ENCODE data around the gene RAB5A.
"Not testable (repeated sequence)": the region's sequence is repeated elsewhere in the genome, so short reads cannot be mapped to it uniquely, and the experiment has no call there.

RAB5A gene

DNA sequence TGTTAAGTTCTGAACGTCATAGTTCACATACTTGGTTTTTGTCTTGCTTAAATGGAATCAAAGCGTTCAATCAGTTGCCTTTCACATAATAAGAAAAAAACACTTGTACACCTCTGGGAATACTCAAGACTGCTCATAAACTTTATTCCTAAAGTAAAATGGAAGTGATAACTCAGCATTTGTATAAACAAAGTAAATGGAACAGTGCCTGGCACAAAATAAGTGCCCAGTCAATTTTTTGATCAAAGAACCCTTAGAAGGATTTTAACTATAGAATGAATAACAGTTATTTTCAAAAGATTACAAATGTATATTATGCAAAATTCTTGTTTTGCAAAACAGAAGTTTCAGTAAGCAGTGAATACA, 1.3 kb downstream of the RAB5A start:
- no peak for DNase-seq

- DNase-seq: no peak
Measured at GRCh38 chr3:19950316-19950715, 3.4 kb downstream of the RAB5A start.

- no peak for DNase-seq
Measured at GRCh38 chr3:19954676-19955075, 7.8 kb downstream of the RAB5A start.

DNA sequence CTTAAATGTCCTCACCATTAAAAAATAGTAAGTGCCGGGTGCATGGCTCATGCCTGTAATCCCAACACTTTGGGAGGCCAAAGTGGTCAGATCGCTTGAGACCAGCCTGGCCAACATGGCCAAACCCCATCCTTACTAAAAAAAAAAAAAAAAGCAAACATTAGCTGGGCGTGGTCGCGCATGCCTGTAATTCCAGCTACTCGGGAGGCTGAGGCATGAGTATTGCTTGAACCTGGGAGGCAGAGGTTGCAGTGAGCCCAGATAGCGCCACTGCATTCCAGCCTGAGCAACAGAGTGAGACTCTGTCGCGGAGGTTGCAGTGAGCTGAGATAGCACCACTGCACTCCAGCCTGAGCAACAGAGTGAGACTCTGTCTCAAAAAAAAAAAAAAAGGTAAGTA, 10.5 kb downstream of the RAB5A start:
- not testable (repeated sequence) for DNase-seq

DNA sequence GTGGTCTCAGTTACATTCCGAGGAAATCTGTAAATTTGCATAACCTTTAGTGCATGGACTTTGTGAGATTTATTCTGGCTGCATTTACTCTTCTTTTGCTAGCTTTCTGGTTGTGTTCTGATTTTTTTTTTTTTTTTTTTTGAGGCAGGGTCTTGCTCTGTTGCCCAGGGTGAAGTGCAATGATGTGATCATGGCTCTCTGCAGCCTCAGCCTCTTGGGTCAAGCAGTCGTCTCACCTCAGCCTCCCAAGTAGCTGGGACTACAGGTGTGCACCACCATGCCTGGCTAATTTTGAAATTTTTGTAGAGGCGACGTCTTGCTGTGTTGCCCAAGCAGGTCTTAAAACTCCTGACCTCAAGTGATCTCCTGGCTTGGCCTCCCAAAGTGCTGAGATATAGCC, 12.6 kb downstream of the RAB5A start:
- no peak for DNase-seq

DNA sequence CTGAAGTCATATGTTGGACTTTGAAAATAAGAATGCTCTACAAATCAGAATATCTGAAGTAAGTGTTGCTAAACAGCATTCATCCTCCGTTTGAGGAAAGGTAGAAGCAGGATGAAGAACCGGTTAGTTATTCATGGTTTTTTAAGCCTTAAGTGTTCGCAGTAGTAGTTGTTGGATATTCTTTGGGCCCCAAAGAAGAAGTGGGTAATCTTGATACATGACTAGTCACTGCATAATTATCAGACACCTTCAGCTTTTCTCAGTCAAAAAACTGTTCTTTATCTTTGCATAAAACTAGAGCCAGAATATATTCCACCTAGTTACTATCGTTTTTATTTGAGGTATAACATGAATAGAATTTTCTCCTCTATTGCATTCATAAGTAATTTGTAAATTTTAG, 13.8 kb downstream of the RAB5A start:
- no peak for DNase-seq

DNA sequence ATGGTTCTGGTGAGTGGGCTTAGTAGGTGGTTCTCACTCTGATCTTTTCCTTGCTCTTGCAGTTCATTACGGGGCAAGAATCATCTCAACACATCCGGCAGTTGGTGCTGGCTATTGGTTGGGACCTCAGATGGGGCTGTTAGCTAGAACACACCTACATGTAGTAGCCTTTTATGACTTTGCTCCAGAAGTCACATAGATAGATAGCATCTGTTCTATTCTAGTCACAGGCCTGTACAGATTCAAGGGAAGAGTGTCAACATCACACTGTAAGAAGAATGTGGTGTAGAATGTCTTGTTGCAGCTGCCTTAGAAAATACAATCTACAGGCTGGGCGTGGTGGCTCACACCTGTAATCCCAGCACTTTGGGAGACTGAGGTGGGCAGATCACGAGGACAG, 15.1 kb downstream of the RAB5A start:
- DNase-seq: no peak

DNA sequence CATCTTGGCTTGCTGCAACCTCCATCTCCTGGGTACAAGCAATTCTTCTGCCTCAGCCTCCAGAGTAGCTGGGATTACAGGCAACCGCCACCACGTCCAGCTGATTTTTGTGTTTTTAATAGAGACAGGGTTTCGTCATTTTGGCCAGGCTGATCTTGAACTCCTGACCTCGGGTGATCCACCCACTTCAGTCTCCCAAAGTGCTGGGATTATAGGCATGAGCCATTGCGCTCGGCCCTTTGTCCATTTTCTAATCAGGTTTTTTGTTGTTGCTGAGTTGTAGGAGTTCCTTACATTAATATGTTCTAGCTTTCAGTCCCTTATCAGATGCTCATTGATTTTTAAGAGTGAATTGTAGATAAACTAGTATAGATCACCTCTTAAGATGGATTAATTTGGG, 20.3 kb downstream of the RAB5A start:
- DNase-seq: no peak

- no peak for DNase-seq
Measured at GRCh38 chr3:19967812-19968211, 20.9 kb downstream of the RAB5A start.

DNA sequence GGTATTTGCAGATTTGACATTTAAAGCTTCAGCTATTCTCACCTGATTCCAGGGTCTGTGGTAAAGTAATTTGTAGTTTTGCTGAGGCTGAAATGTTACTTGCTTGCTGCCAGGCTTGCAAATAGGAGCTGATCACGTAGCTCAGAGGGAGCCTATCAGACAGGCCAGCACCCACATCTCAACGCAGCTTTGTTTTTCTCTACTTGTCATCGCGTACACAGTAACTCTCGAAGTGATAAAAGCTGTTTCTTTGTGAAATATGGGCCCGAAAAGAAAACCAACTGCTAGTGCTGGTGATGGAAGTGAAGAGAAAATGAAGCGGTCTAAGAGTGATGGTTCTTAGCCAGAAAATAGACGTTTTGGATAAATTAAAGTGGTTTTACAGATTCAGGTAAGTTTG, 23.4 kb downstream of the RAB5A start:
- no peak for DNase-seq

DNA sequence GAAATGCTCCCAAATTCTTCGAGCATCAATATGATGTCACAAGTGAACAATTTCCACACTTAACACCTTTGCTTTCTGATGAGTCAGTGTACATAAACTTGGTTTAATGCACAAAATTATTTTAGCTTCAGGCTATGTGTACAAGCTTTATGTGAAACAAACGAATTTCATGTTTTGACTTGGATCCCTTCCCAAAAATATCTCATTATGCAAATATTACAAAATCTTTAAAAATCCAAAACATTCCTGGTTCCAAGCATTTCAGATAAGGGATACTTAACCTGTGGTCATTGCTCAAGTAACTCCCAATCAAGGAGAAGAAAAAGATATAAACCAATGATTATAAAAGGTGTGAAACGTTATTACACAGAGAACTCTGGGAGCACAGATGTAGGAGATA, 25.2 kb downstream of the RAB5A start:
- DNase-seq: no peak

GRCh38 chr3:19988904-19989303, 42.0 kb downstream of the RAB5A start:
- DNase-seq: not testable (repeated sequence)

GRCh38 chr3:19994796-19995195, 47.9 kb downstream of the RAB5A start:
- DNase-seq: no peak

DNA sequence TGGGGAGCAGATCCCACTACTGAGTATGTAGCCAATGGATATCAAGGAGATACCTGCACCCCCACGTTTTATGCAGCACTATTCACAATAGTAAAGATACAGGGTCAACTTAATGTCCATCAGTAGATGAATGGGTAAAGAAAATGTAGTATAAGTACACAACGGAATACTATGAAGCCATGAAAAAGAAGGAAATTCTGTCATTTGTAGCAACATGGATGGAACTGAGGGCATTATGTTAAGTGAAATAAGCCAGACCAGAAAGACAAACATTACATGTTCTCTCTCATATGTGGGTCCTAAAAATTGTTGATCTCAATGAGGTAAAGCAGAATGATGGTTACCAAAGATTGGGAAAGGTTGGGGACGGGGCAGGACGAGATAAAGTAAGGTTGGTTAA, 50.6 kb downstream of the RAB5A start:
- no peak for DNase-seq

DNA sequence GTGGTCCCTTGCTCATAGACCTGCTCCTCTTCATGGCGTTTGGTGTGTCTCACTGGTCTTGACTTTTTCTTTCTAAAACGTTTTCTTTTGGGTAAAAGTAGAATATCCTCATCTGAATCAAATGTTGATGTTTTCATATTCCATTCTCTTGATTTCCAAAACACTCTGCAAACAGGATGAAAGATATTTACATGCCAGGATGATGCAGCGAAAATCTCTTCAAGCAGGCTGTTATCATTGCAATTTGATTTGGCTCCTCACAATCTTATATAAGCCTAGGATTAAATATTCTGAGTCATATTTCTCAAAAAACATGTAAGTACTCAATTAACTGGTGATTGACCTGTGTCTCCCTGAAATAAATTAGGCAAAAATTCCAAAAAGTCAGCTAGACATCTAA, 55.0 kb downstream of the RAB5A start:
- no peak for DNase-seq

DNA sequence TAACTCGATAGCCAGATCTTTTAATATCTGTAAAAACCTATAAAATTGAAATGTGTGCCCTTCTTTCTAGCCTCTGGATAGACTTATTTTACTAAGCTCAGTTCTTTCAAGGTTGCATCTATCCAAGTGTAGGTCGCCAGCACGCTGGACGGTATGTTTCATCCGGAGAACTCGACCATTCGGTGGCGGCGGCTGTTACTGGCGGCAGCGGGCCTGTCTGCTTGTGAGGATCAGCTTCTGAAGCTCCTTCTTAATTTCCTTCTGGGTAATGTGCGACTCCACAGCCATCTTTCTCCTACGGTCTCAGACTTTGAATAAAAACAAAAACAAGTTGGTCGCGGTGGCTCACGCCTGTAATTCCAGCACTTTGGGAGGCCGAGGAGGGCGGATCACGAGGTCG, 61.1 kb downstream of the RAB5A start:
- DNase-seq: no peak

DNA sequence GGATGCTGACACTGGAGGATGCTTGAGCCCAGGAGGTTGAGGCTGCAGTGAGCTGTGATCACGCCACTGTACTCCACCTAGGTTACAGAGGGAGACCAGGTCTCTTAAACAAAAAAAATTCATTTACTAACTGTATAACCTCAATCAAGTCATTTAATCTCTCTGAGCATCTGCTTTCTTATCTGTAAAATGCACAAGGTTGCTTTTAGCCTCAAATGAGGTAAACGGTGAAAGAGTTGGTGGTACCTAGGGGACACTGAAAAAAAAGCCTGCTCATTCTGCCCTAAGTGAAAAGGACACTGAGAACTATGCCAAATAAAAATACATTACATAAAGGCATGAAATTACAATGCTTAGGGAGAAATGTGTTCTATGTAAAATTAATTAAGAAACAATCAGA, 61.7 kb downstream of the RAB5A start:
- no peak for DNase-seq

- no peak for DNase-seq
Measured at GRCh38 chr3:20012164-20012563, 65.3 kb downstream of the RAB5A start, which contains the start of gene PP2D1. Gene PP2D1 (minus strand): TSS chr3:20012264. CDS start chr3:20012072, 192 bp downstream.

GRCh38 chr3:20013396-20013795, 66.5 kb downstream of the RAB5A start:
- no peak for DNase-seq

DNA sequence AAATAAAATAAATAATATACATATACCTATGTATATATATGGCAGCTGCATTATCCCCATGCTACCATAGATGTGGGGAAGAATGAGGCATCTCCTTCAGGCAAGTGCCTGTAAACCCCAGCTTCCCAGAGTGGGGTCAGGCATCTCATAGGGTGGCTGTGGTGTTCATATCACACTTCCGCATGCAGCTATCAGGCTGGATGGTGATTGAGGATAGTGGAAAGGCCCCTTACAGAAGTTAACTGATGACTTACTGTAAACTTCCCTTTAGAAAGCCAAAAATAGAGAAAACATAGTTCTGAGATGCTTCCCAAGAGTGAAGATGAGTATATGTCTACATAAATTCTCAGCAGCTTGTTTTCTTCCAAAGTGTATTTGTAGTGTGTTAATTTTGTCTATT, 68.6 kb downstream of the RAB5A start:
- DNase-seq: no peak

- DNase-seq: not testable (repeated sequence)
Measured at GRCh38 chr3:20016076-20016475, 69.2 kb downstream of the RAB5A start.

GRCh38 chr3:20022954-20023622, 76.2 kb downstream of the RAB5A start:
- no peak for DNase-seq

DNA sequence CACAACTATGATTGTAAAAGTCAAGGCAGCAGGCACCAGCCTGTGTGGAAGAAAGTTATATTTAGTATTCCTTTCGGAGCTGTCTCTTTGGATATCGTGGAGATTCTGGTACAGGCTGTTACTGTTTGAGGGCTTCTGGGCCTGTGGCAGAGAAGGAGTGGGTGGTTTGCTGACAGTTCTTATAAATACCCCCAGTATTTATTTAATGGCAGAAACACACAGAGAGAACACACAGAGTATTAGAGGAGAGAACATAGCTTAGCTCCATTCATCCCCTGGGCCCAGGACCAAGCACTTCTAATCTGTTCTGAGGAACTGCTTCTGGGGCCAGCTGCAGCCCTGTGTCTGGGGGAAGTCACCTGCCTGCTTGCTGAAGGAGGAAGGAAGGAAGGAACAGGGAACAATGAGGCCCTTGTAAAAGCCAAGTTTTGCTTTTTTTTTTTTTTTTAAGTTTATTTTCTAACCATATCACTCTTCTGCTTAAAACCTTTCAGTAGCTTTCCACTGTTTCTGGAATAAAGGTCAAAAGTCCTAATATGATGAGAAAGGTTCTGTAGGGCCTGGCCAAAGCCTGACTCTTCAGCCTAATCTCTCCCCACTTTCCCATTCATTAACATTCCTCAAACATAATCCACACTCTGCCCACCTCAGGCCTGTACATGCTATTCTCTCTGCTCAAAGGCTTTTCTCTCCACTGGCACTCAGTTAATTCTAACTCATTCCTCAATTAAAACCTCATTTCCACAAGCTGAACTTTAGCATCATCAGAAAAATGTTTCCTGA, 76.9 kb downstream of the RAB5A start:
- DNase-seq: no peak

DNA sequence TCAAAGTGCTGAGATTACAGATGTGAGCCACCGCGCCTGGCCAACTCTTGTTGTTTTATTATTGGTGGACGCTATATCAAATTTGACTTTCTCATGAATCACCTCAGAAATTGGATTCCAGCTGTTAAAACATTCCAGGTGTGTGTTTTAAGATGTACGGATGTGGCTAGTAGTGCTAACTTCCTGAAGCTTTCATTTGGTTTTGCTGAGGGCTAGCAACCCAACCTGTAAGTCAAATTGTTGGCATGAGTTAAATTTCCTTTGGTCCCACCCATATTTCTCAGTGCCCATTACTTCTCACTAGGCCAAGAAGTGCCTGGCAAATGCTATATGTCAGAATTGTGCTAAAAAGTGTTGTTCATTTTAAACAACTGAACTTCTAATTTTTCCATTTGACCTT, 80.2 kb downstream of the RAB5A start:
- no peak for DNase-seq

DNA sequence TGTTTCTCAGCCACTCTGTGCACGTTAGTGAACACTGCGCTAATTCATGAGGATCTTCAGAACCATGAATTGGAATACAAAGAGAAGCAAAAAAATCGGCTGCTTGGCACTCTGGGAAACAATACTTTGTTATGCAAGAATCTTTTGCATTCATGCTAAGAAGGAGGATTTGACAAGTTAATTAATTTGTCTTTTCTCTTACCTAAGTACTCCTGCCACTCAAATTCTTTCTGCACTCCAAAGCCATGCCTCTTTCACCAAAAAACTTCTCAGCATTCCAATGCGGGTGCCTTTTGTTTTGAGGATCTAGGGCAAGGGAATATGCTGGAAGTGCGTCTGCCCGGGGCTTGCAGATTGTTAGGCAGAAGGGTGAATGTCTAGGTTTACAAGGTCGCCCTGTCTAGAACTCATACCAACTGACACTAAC, 82.0 kb downstream of the RAB5A start:
- no peak for DNase-seq
